Small intestine (tissue), 7 donors: ENCODE measurements around the gene TBX2. TPM values are rescaled to one million over a fixed set of nuclear protein-coding genes. Genes with fewer than 3 reads are reported as not detected.

Experiments
- DNase-seq, 2 donors: peaks; one replicate each; pipeline versions ENCODE4 v3.0.0 to v3.0.0-alpha.2; 2013
- FAIRE-seq: peaks from 2 replicates; lab custom pipeline; 2012; peaks lifted over from hg19 to GRCh38; lab: Jason Lieb, UNC
- H3K27ac ChIP-seq, 3 donors: one replicate each; pipeline ENCODE4 v1.5.1; 2013; ENCODE audit warnings: low read length in 2 of 3, mild to moderate bottlenecking in 2 of 3, control low read depth in 1 of 3, inconsistent platforms in 1 of 3, low read depth in 1 of 3, moderate library complexity in 1 of 3
- H3K27me3 ChIP-seq, 3 donors: one replicate each; pipeline ENCODE4 v1.6.1; 2013; ENCODE audit warnings: low read length in 3 of 3, inconsistent platforms in 1 of 3; ENCODE audit not compliant: control insufficient read depth in 3 of 3, insufficient read depth in 3 of 3
- H3K36me3 ChIP-seq, 3 donors: one replicate each; pipeline ENCODE4 v1.6.1; 2013; ENCODE audit warnings: low read length in 3 of 3, inconsistent platforms in 1 of 3, low read depth in 1 of 3, mild to moderate bottlenecking in 1 of 3, moderate library complexity in 1 of 3; ENCODE audit not compliant: control insufficient read depth in 3 of 3, insufficient read depth in 2 of 3
- H3K4me1 ChIP-seq, 3 donors: one replicate each; pipeline ENCODE4 v1.6.1; 2013; ENCODE audit warnings: low read length in 2 of 3, inconsistent platforms in 1 of 3, low read depth in 1 of 3, mild to moderate bottlenecking in 1 of 3, moderate library complexity in 1 of 3; ENCODE audit not compliant: control insufficient read depth in 3 of 3, insufficient read depth in 2 of 3
- H3K4me3 ChIP-seq, 3 donors: one replicate each; pipeline ENCODE4 v1.5.1; 2013; ENCODE audit warnings: low read length in 3 of 3, control low read depth in 1 of 3, inconsistent platforms in 1 of 3, low read depth in 1 of 3, mild to moderate bottlenecking in 1 of 3, moderate library complexity in 1 of 3
- H3K9me3 ChIP-seq, 2 donors: one replicate each; pipeline ENCODE4 v1.6.1; 2013; ENCODE audit warnings: low read depth in 1 of 2, low read length in 1 of 2; ENCODE audit not compliant: control insufficient read depth in 2 of 2, insufficient read depth in 1 of 2
- WGBS, 3 donors: extraction: QIAGEN DNeasy Blood & Tissue Kit; methylation state at CpG; one replicate each; pipeline ENCODE4 v1.1.7; 2013; 5-methylcytosine and 5-hydroxymethylcytosine counted together
- polyA plus RNA-seq, 4 donors: library from polyadenylated mRNA; stranded (reverse) in 3 of 4; unstranded in 1 of 4; fragments of 200-250 nt in 3 of 4; fragments of 120-200 nt in 1 of 4; gene quantifications; one replicate each; pipeline versions ENCODE4 v1.2.1 to v1.2.3, GENCODE V29; 2013
- donor health status: healthy with polysubstance abuse.
- donor health status: control.
- donor health status: control.
- donor health status: Bipolar disorder and iron deficiency.
- donor health status: healthy.

The TBX2 gene
- polyA plus RNA-seq, 4 donors = 0.45 to 9.6 (median 6.9) TPM

- 15 to 61% (median 39%) methylated on average over 19 of the region's 19 CpGs for WGBS, 3 donors
- no peak overlapping the region for H3K4me3 ChIP-seq
- H3K36me3 ChIP-seq = peaks cover 0 to 2% (median 0%) of the 10 kb centered on the region in 3 donors
- H3K4me1 ChIP-seq = no peaks in the 10 kb centered on the region
- DNase-seq (peak; percentile 25 to 33), FAIRE-seq (no peak)
- H3K27ac ChIP-seq = no peak overlapping the region
- H3K27me3 ChIP-seq = no peaks in the 10 kb centered on the region
- no peaks in the 10 kb centered on the region for H3K9me3 ChIP-seq
These were observed 32.8 kb upstream of the TBX2 start for GRCh38 chr17:61366715-61367413.

GRCh38 chr17:61368049-61368831, 31.4 kb upstream of the TBX2 start:
- no peak for FAIRE-seq
- H3K27ac ChIP-seq = no peak overlapping the region

GRCh38 chr17:61368832-61369450, 30.7 kb upstream of the TBX2 start:
- Histone ChIP-seq H3K27me3 (no peaks in the 10 kb centered on the region), H3K9me3 (no peaks in the 10 kb centered on the region), H3K27ac (no peak overlapping the region), H3K4me3 (no peak overlapping the region), H3K36me3 (peaks cover 0 to 2% (median 0%) of the 10 kb centered on the region in 3 donors), H3K4me1 (no peaks in the 10 kb centered on the region)
- DNase-seq = no peak
- FAIRE-seq = no peak
- WGBS, 3 donors = 93 to 98% (median 94%) methylated on average over 7 of the region's 7 CpGs

More at GRCh38 chr17:61368049-61368831, 31.4 kb upstream of the TBX2 start:
- DNase-seq = no peak
- H3K9me3 ChIP-seq = no peaks in the 10 kb centered on the region
- H3K27me3 ChIP-seq = no peaks in the 10 kb centered on the region
- H3K4me3 ChIP-seq = no peak overlapping the region
- H3K4me1 ChIP-seq = no peaks in the 10 kb centered on the region
- H3K36me3 ChIP-seq = peaks cover 0 to 2% (median 0%) of the 10 kb centered on the region in 3 donors
- 94 to 95% (median 95%) methylated on average over 27 of the region's 27 CpGs for WGBS, 3 donors

- DNase-seq = no peak
- FAIRE-seq = no peak
- Histone ChIP-seq H3K27me3 (no peaks in the 10 kb centered on the region), H3K36me3 (peaks cover 0 to 2% (median 0%) of the 10 kb centered on the region in 3 donors), H3K27ac (no peak overlapping the region), H3K9me3 (no peaks in the 10 kb centered on the region), H3K4me1 (no peaks in the 10 kb centered on the region), H3K4me3 (no peak overlapping the region)
- WGBS, 3 donors = 94 to 96% (median 95%) methylated on average over 9 to 10 of the region's 10 CpGs
These were observed 29.9 kb upstream of the TBX2 start for GRCh38 chr17:61369751-61370150.

- 92 to 95% (median 93%) methylated on average over 1 of the region's 1 CpG for WGBS, 3 donors
- no peak overlapping the region for H3K4me3 ChIP-seq
- FAIRE-seq (no peak), DNase-seq (no peak)
- no peaks in the 10 kb centered on the region for H3K9me3 ChIP-seq
- no peaks in the 10 kb centered on the region for H3K4me1 ChIP-seq
- no peaks in the 10 kb centered on the region for H3K27me3 ChIP-seq
- H3K27ac ChIP-seq = no peak overlapping the region
- peaks cover 0 to 2% (median 0%) of the 10 kb centered on the region in 3 donors for H3K36me3 ChIP-seq
These were observed 28.5 kb upstream of the TBX2 start for GRCh38 chr17:61371179-61371578.

GRCh38 chr17:61371606-61372005, 28.0 kb upstream of the TBX2 start:
- Histone ChIP-seq H3K27ac (no peak overlapping the region), H3K9me3 (no peaks in the 10 kb centered on the region), H3K4me1 (no peaks in the 10 kb centered on the region), H3K27me3 (no peaks in the 10 kb centered on the region), H3K4me3 (no peak overlapping the region), H3K36me3 (peaks cover 0 to 2% (median 0%) of the 10 kb centered on the region in 3 donors)
- no peak for DNase-seq
- no peak for FAIRE-seq
- 95 to 96% (median 95%) methylated on average over 8 of the region's 8 CpGs for WGBS, 3 donors

GRCh38 chr17:61372436-61372835, 27.2 kb upstream of the TBX2 start:
- Histone ChIP-seq H3K4me3 (no peak overlapping the region), H3K4me1 (no peaks in the 10 kb centered on the region), H3K36me3 (peaks cover 0 to 2% (median 0%) of the 10 kb centered on the region in 3 donors), H3K9me3 (no peaks in the 10 kb centered on the region), H3K27ac (no peak overlapping the region), H3K27me3 (no peaks in the 10 kb centered on the region)
- no peak for DNase-seq
- FAIRE-seq = no peak
- WGBS, 3 donors = 89 to 96% (median 91%) methylated on average over 9 of the region's 9 CpGs
